Small intestine (tissue), 7 donors: ENCODE results near the gene MC2R. TPM values are rescaled to one million over a fixed set of nuclear protein-coding genes. Genes with fewer than 3 reads are reported as not detected.

Experiments used
- DNase-seq, 2 donors: peaks; one replicate each; pipeline versions ENCODE4 v3.0.0 to v3.0.0-alpha.2; 2013
- FAIRE-seq: peaks from 2 replicates; lab custom pipeline; 2012; peaks lifted over from hg19 to GRCh38; lab: Jason Lieb, UNC
- H3K27ac ChIP-seq, 3 donors: one replicate each; pipeline ENCODE4 v1.5.1; 2013; ENCODE audit warnings: low read length in 2 of 3, mild to moderate bottlenecking in 2 of 3, control low read depth in 1 of 3, inconsistent platforms in 1 of 3, low read depth in 1 of 3, moderate library complexity in 1 of 3
- H3K27me3 ChIP-seq, 3 donors: one replicate each; pipeline ENCODE4 v1.6.1; 2013; ENCODE audit warnings: low read length in 3 of 3, inconsistent platforms in 1 of 3; ENCODE audit not compliant: control insufficient read depth in 3 of 3, insufficient read depth in 3 of 3
- H3K36me3 ChIP-seq, 3 donors: one replicate each; pipeline ENCODE4 v1.6.1; 2013; ENCODE audit warnings: low read length in 3 of 3, inconsistent platforms in 1 of 3, low read depth in 1 of 3, mild to moderate bottlenecking in 1 of 3, moderate library complexity in 1 of 3; ENCODE audit not compliant: control insufficient read depth in 3 of 3, insufficient read depth in 2 of 3
- H3K4me1 ChIP-seq, 3 donors: one replicate each; pipeline ENCODE4 v1.6.1; 2013; ENCODE audit warnings: low read length in 2 of 3, inconsistent platforms in 1 of 3, low read depth in 1 of 3, mild to moderate bottlenecking in 1 of 3, moderate library complexity in 1 of 3; ENCODE audit not compliant: control insufficient read depth in 3 of 3, insufficient read depth in 2 of 3
- H3K4me3 ChIP-seq, 3 donors: one replicate each; pipeline ENCODE4 v1.5.1; 2013; ENCODE audit warnings: low read length in 3 of 3, control low read depth in 1 of 3, inconsistent platforms in 1 of 3, low read depth in 1 of 3, mild to moderate bottlenecking in 1 of 3, moderate library complexity in 1 of 3
- H3K9me3 ChIP-seq, 2 donors: one replicate each; pipeline ENCODE4 v1.6.1; 2013; ENCODE audit warnings: low read depth in 1 of 2, low read length in 1 of 2; ENCODE audit not compliant: control insufficient read depth in 2 of 2, insufficient read depth in 1 of 2
- WGBS, 3 donors: extraction: QIAGEN DNeasy Blood & Tissue Kit; methylation state at CpG; one replicate each; pipeline ENCODE4 v1.1.7; 2013; 5-methylcytosine and 5-hydroxymethylcytosine counted together
- polyA plus RNA-seq, 4 donors: library from polyadenylated mRNA; stranded (reverse) in 3 of 4; unstranded in 1 of 4; fragments of 200-250 nt in 3 of 4; fragments of 120-200 nt in 1 of 4; gene quantifications; one replicate each; pipeline versions ENCODE4 v1.2.1 to v1.2.3, GENCODE V29; 2013
- donor health status: healthy with polysubstance abuse.
- donor health status: control.
- donor health status: control.
- donor health status: Bipolar disorder and iron deficiency.
- donor health status: healthy.

MC2R gene
- polyA plus RNA-seq, 4 donors = 0.01 to 0.46 TPM; not detected in 2

DNA sequence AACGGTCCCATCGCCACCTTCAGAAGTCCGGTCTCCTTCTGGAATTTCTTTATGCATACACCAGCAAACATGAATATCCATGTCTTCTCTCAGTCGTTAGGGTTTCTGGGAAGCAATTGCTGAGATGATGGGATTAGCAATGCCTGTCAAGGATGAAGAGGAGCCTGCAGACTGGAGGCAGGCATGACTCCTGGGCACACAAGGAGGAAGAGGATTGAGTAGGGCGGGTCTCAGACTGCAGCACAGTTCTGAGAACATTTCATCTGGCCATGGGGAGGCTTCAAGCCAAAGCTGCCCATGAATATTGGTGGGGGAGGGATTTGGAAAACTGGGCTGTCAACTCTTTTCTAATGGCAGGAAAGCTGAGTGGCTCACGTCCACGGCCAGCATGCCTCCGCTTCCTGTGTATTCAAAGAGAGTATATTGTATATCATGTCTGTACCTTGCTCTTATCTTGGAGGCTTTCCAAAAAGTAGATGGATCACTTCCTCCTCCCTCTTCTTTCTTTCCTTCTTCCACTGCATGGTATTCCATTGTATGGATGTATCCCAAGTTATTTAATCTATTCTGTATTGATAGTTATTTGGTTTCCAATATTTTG, 24.5 kb downstream of the MC2R start:
- Histone ChIP-seq H3K27ac (no peak overlapping the region), H3K4me3 (no peak overlapping the region), H3K9me3 (no peaks in the 10 kb centered on the region), H3K27me3 (no peaks in the 10 kb centered on the region), H3K36me3 (no peaks in the 10 kb centered on the region), H3K4me1 (no peaks in the 10 kb centered on the region)
- no peak for FAIRE-seq
- DNase-seq = no peak
- WGBS, 3 donors = 55 to 64% (median 57%) methylated on average over 8 of the region's 8 CpGs

GRCh38 chr18:13889671-13890070, 25.7 kb downstream of the MC2R start:
- FAIRE-seq (no peak), DNase-seq (peak; percentile 11 to 20)
- 34 to 57% (median 45%) methylated on average over 2 of the region's 2 CpGs for WGBS, 3 donors
- Histone ChIP-seq H3K4me3 (no peak overlapping the region), H3K36me3 (no peaks in the 10 kb centered on the region), H3K4me1 (no peaks in the 10 kb centered on the region), H3K9me3 (no peaks in the 10 kb centered on the region), H3K27ac (no peak overlapping the region), H3K27me3 (no peaks in the 10 kb centered on the region)

- Histone ChIP-seq H3K9me3 (no peaks in the 10 kb centered on the region), H3K27ac (no peak overlapping the region), H3K27me3 (no peaks in the 10 kb centered on the region), H3K36me3 (no peaks in the 10 kb centered on the region), H3K4me3 (no peak overlapping the region), H3K4me1 (no peaks in the 10 kb centered on the region)
- WGBS, 3 donors = 40 to 67% (median 52%) methylated on average over 5 of the region's 5 CpGs
- no peak for DNase-seq
- FAIRE-seq = no peak
Measured at GRCh38 chr18:13888191-13888716, 27.1 kb downstream of the MC2R start.

DNA sequence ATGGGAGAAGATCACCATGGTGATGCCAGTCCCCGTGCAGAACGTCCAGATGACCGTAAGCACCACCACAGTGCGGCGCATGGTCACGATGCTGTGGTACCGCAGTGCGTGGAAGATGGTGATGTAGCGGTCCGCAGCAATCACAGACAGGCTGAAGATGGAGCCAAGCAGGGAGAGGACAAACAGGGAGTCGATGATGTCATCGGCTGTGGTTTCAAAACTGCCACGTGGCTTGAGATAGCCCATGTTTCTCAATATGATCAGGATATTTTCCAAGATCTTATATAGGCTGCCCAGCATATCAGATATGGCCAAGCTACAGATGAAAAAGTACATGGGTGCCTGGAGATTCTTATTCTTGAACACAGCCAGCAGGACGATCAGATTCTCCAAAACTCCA, 30.3 kb downstream of the MC2R start:
- Histone ChIP-seq H3K27me3 (no peaks in the 10 kb centered on the region), H3K36me3 (no peaks in the 10 kb centered on the region), H3K9me3 (no peaks in the 10 kb centered on the region), H3K27ac (no peak overlapping the region), H3K4me1 (no peaks in the 10 kb centered on the region), H3K4me3 (no peak overlapping the region)
- 88 to 92% (median 90%) methylated on average over 14 of the region's 14 CpGs for WGBS, 3 donors
- FAIRE-seq (no peak), DNase-seq (no peak)

GRCh38 chr18:13879937-13880336, 35.4 kb downstream of the MC2R start:
- no peaks in the 10 kb centered on the region for H3K4me1 ChIP-seq
- peaks cover 0 to 3% of the 10 kb centered on the region in 2 donors for H3K9me3 ChIP-seq
- FAIRE-seq (no peak), DNase-seq (peak in 1 of 2 donors; percentile 8)
- H3K27ac ChIP-seq = no peak overlapping the region
- WGBS, 3 donors = 30 to 64% (median 59%) methylated on average over 1 of the region's 1 CpG
- no peaks in the 10 kb centered on the region for H3K36me3 ChIP-seq
- no peaks in the 10 kb centered on the region for H3K27me3 ChIP-seq
- no peak overlapping the region for H3K4me3 ChIP-seq

DNA sequence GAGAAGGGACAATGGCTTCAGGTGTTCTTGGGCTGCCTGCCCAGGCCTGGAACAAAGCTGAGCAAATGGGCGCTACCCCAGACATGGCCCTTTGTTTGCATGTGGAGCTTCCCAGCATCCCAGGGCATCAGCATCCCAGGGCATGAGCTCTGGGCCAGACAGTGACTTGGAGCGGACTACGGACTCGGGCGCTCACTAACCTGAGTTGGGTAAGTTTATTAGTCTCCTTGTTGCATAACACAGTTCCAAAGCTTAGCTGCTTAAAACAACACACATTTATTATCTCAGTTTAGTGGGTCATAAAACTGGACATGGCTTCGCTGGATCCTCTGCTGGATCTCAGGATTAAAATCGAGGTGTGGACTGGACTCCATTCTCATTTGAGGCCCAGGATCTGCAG, 35.8 kb downstream of the MC2R start:
- peaks cover 0 to 3% of the 10 kb centered on the region in 2 donors for H3K9me3 ChIP-seq
- peak in 1 of 2 donors; percentile 79 for DNase-seq
- WGBS, 3 donors = 28 to 74% (median 46%) methylated on average over 7 of the region's 7 CpGs
- H3K4me1 ChIP-seq = no peaks in the 10 kb centered on the region
- FAIRE-seq = no peak
- H3K27me3 ChIP-seq = no peaks in the 10 kb centered on the region
- H3K27ac ChIP-seq = no peak overlapping the region
- H3K4me3 ChIP-seq = no peak overlapping the region
- H3K36me3 ChIP-seq = no peaks in the 10 kb centered on the region

DNA sequence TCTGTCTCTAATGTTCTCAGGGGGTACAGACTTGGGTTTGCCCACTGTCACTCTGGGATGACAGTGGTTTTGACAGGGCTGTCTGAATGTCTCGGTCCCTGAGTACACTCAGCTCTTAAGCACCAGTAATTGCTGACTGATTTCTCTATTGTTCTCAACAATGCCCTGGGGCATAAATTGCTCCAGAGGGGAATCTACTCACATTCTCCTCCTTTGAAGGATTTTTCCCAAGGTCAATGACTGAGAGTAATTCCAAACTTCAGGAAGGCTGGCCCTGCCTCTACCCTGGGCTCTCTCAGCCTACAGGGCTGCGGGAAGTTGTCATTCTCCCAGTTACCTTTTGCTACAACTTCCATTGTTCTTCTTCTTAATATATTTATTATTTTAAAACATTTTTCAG, 36.5 kb downstream of the MC2R start:
- DNase-seq = no peak
- 64 to 87% (median 74%) methylated on average over 2 of the region's 2 CpGs for WGBS, 3 donors
- Histone ChIP-seq H3K4me3 (no peak overlapping the region), H3K9me3 (peaks cover 0 to 3% of the 10 kb centered on the region in 2 donors), H3K36me3 (no peaks in the 10 kb centered on the region), H3K27me3 (no peaks in the 10 kb centered on the region), H3K4me1 (no peaks in the 10 kb centered on the region), H3K27ac (no peak overlapping the region)
- no peak for FAIRE-seq

GRCh38 chr18:13877157-13877556, 38.2 kb downstream of the MC2R start:
- H3K27ac ChIP-seq = no peak overlapping the region
- H3K4me1 ChIP-seq = no peaks in the 10 kb centered on the region
- no peak overlapping the region for H3K4me3 ChIP-seq
- no peaks in the 10 kb centered on the region for H3K27me3 ChIP-seq
- DNase-seq (no peak), FAIRE-seq (no peak)
- WGBS, 3 donors = 74 to 84% (median 77%) methylated on average over 4 of the region's 4 CpGs
- H3K9me3 ChIP-seq = peaks cover 0 to 3% of the 10 kb centered on the region in 2 donors
- H3K36me3 ChIP-seq = no peaks in the 10 kb centered on the region

DNA sequence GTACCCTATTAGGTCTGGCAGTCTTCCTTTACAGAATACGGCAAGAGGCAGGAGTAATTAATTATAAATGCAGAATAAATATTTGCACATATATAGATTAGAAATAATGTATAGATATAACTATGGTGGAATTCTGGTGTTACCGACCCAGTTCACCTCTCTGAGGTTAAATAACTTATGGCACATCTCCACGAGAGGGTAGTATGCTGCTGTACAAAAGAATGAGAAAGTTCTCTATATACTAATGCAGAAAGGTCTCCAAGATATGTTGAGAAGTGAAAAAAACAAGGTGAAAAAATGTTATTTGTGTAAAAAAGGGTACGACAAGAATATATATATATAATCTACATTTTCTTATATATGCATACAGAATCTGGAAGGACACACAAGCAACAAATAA, 40.8 kb downstream of the MC2R start:
- no peak for DNase-seq
- Histone ChIP-seq H3K36me3 (no peaks in the 10 kb centered on the region), H3K4me1 (no peaks in the 10 kb centered on the region), H3K9me3 (peaks cover 0 to 3% of the 10 kb centered on the region in 2 donors), H3K27ac (no peak overlapping the region), H3K4me3 (no peak overlapping the region), H3K27me3 (peaks cover 0 to 12% (median 0%) of the 10 kb centered on the region in 3 donors)
- WGBS, 3 donors = 72 to 81% (median 72%) methylated on average over 4 of the region's 4 CpGs
- no peak for FAIRE-seq
